Neural progenitor cell (in vitro differentiated cells): ENCODE results near the gene TRAF3. TPM values are rescaled to one million over a fixed set of nuclear protein-coding genes. Genes with fewer than 3 reads are reported as not detected.

ENCODE experiments used
- DNase-seq: peaks from one replicate; pipeline ENCODE4 v3.0.0-alpha.2; 2016; ENCODE audit warnings: low spot score
- H2AFZ ChIP-seq: fragments of 200-600 bp; sonication (generic); replicated peaks from 2 replicates; pipeline ENCODE4 v1.6.1; 2016; ENCODE audit warnings: antibody characterized with exemption
- H3F3A ChIP-seq: fragments of 200-600 bp; sonication (generic); 2 replicates; pipeline ENCODE4 v1.6.1; 2016; ENCODE audit warnings: antibody characterized with exemption, low read depth
- H3K27ac ChIP-seq: fragments of 200-600 bp; sonication (generic); 2 replicates; pipeline ENCODE4 v1.5.1; 2016; ENCODE audit warnings: mild to moderate bottlenecking
- H3K27me3 ChIP-seq: fragments of 200-600 bp; sonication (generic); 2 replicates; pipeline ENCODE4 v1.6.1; 2016; ENCODE audit warnings: mild to moderate bottlenecking, moderate library complexity
- H3K36me3 ChIP-seq: fragments of 200-600 bp; sonication (generic); 2 replicates; pipeline ENCODE4 v1.5.1; 2016
- H3K4me1 ChIP-seq: fragments of 200-600 bp; sonication (generic); 2 replicates; pipeline ENCODE4 v1.6.1; 2016; ENCODE audit warnings: mixed run types
- H3K4me2 ChIP-seq: fragments of 200-600 bp; sonication (generic); 2 replicates; pipeline ENCODE4 v1.6.1; 2016
- H3K4me3 ChIP-seq: fragments of 200-600 bp; sonication (generic); 2 replicates; pipeline ENCODE4 v1.5.1; 2016
- H3K79me2 ChIP-seq: fragments of 200-600 bp; sonication (generic); 2 replicates; pipeline ENCODE4 v1.6.1; 2016; ENCODE audit warnings: low read depth
- H3K9ac ChIP-seq: fragments of 200-600 bp; sonication (generic); 2 replicates; pipeline ENCODE4 v1.6.1; 2016
- H3K9me3 ChIP-seq: fragments of 200-600 bp; sonication (generic); 2 replicates; pipeline ENCODE4 v1.5.1; 2016; ENCODE audit warnings: low read depth
- H4K20me1 ChIP-seq: fragments of 200-600 bp; sonication (generic); 2 replicates; pipeline ENCODE4 v1.6.1; 2016; ENCODE audit warnings: low read depth
- H3K27ac Mint-ChIP-seq: 3 replicates; pipeline ENCODE4 v1.8.0; 2021; ENCODE audit warnings: mixed read lengths
- H3K27me3 Mint-ChIP-seq: 2 replicates; pipeline ENCODE4 v1.8.0; 2022; ENCODE audit warnings: low read depth, mild to moderate bottlenecking, inconsistent platforms, moderate library complexity, mixed read lengths; ENCODE audit not compliant: insufficient read depth
- H3K36me3 Mint-ChIP-seq: 3 replicates; pipeline ENCODE4 v1.8.0; 2021; ENCODE audit warnings: mixed read lengths
- H3K4me1 Mint-ChIP-seq: 3 replicates; pipeline ENCODE4 v1.8.0; 2021; ENCODE audit warnings: mixed read lengths
- H3K4me3 Mint-ChIP-seq: 3 replicates; pipeline ENCODE4 v1.8.0; 2021; ENCODE audit warnings: mild to moderate bottlenecking, moderate library complexity, mixed read lengths
- H3K9me3 Mint-ChIP-seq: 3 replicates; pipeline ENCODE4 v1.8.0; 2020; ENCODE audit warnings: mixed read lengths
- CTCF ChIP-seq: fragments of 200-600 bp; sonication (generic); IDR thresholded peaks from 2 replicates; pipeline ENCODE4 v1.5.1; 2017; ENCODE audit warnings: antibody characterized with exemption, mild to moderate bottlenecking
- EZH2 ChIP-seq: fragments of 200-600 bp; sonication (generic); IDR thresholded peaks from 2 replicates; pipeline ENCODE4 v1.6.1; 2017; ENCODE audit warnings: antibody characterized with exemption, mild to moderate bottlenecking, moderate library complexity
- EZH2phosphoT487 ChIP-seq: fragments of 200-600 bp; sonication (generic); IDR thresholded peaks from 2 replicates; pipeline ENCODE4 v1.6.1; 2017; ENCODE audit warnings: antibody characterized with exemption
- total RNA-seq: library from RNA; depleted of rRNA; stranded (reverse); fragments of >200 nt; gene quantifications from 2 replicates; pipeline ENCODE4 v1.2.3, GENCODE V29; 2015; ENCODE audit warnings: low replicate concordance

TRAF3 gene
- total RNA-seq, 1 donor from 2014 or later: 18.1 TPM

- Histone ChIP-seq H3K9me3 (no peaks in the 10 kb centered on the region), H2AFZ (no peak overlapping the region), H3K79me2 (no peaks in the 10 kb centered on the region), H3K27ac (peak overlapping the region; percentile 13), H3K36me3 (no peaks in the 10 kb centered on the region), H3K9ac (no peak overlapping the region), H3K4me2 (no peak overlapping the region), H3F3A (peaks cover 4% of the 10 kb centered on the region), H3K4me1 (no peaks in the 10 kb centered on the region), H4K20me1 (peaks cover 16% of the 10 kb centered on the region), H3K27me3 (no peaks in the 10 kb centered on the region), H3K4me3 (no peak overlapping the region)
- H3K36me3 Mint-ChIP-seq: peaks cover 8% of the 10 kb centered on the region
- H3K4me1 Mint-ChIP-seq: peaks cover 17% of the 10 kb centered on the region
- no peak overlapping the region for H3K4me3 Mint-ChIP-seq
- TF ChIP-seq EZH2phosphoT487 (no peak), EZH2 (no peak), CTCF (no peak)
- no peak for DNase-seq
- peaks cover 11% of the 10 kb centered on the region for H3K27me3 Mint-ChIP-seq
- no peak overlapping the region for H3K27ac Mint-ChIP-seq
- H3K9me3 Mint-ChIP-seq: peaks cover 6% of the 10 kb centered on the region
Observed at GRCh38 chr14:102817942-102818940, 41.0 kb downstream of the TRAF3 start.

GRCh38 chr14:102819176-102819628, 42.0 kb downstream of the TRAF3 start:
- H3F3A ChIP-seq: no peaks in the 10 kb centered on the region
- Mint-ChIP-seq H3K9me3 (peaks cover 3% of the 10 kb centered on the region), H3K4me3 (no peak overlapping the region), H3K27ac (no peak overlapping the region), H3K4me1 (peaks cover 26% of the 10 kb centered on the region), H3K36me3 (peaks cover 4% of the 10 kb centered on the region), H3K27me3 (peaks cover 8% of the 10 kb centered on the region)
- no peak overlapping the region for H2AFZ ChIP-seq
- no peak overlapping the region for H3K4me2 ChIP-seq
- no peak for DNase-seq
- no peak overlapping the region for H3K4me3 ChIP-seq
- TF ChIP-seq EZH2phosphoT487: no peak
- no peak for TF ChIP-seq CTCF
- no peak for TF ChIP-seq EZH2
- peaks cover 16% of the 10 kb centered on the region for H4K20me1 ChIP-seq
- no peaks in the 10 kb centered on the region for H3K27me3 ChIP-seq
- no peaks in the 10 kb centered on the region for H3K9me3 ChIP-seq
- H3K9ac ChIP-seq: no peak overlapping the region
- H3K4me1 ChIP-seq: no peaks in the 10 kb centered on the region
- H3K36me3 ChIP-seq: no peaks in the 10 kb centered on the region
- no peak overlapping the region for H3K27ac ChIP-seq
- peaks cover 2% of the 10 kb centered on the region for H3K79me2 ChIP-seq

GRCh38 chr14:102819747-102820330, 42.6 kb downstream of the TRAF3 start:
- H3K36me3 ChIP-seq: no peaks in the 10 kb centered on the region
- H3K79me2 ChIP-seq: peaks cover 4% of the 10 kb centered on the region
- H3K27me3 ChIP-seq: no peaks in the 10 kb centered on the region
- H2AFZ ChIP-seq: no peak overlapping the region
- H3K27ac Mint-ChIP-seq: no peak overlapping the region
- H3K36me3 Mint-ChIP-seq: peaks cover 4% of the 10 kb centered on the region
- no peak for DNase-seq
- H3K4me1 Mint-ChIP-seq: peaks cover 32% of the 10 kb centered on the region
- H3F3A ChIP-seq: no peaks in the 10 kb centered on the region
- H3K9me3 ChIP-seq: no peaks in the 10 kb centered on the region
- H3K4me3 ChIP-seq: no peak overlapping the region
- H3K4me1 ChIP-seq: no peaks in the 10 kb centered on the region
- no peaks in the 10 kb centered on the region for H3K9me3 Mint-ChIP-seq
- TF ChIP-seq EZH2 (no peak), CTCF (no peak), EZH2phosphoT487 (no peak)
- H3K9ac ChIP-seq: no peak overlapping the region
- H4K20me1 ChIP-seq: peaks cover 20% of the 10 kb centered on the region
- no peak overlapping the region for H3K27ac ChIP-seq
- H3K4me3 Mint-ChIP-seq: no peak overlapping the region
- peaks cover 5% of the 10 kb centered on the region for H3K27me3 Mint-ChIP-seq
- H3K4me2 ChIP-seq: no peak overlapping the region
